ENCODE measurements around the gene UBXN11.

DNA sequence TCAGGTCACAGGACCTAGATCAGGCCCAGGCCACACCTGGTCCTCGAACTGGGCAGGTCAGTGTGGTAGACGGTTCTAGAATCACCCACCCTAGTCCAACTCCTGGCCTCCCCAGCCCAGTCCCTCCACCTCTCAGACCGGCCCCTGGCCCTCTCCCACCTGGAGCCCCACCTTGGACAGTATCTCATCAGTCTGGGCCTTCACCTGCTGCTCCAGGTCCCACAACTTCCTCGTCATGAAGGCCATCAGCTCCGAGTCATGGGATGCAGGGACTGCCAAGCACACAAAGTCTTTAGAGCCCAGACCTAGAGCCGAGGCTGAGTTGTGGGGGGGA is 8.7 kb downstream of the UBXN11 start:
- TF ChIP-seq RAD21 (conservative IDR thresholded peaks at IDR 0.05) = no peak
- TF ChIP-seq, protein P1, sequence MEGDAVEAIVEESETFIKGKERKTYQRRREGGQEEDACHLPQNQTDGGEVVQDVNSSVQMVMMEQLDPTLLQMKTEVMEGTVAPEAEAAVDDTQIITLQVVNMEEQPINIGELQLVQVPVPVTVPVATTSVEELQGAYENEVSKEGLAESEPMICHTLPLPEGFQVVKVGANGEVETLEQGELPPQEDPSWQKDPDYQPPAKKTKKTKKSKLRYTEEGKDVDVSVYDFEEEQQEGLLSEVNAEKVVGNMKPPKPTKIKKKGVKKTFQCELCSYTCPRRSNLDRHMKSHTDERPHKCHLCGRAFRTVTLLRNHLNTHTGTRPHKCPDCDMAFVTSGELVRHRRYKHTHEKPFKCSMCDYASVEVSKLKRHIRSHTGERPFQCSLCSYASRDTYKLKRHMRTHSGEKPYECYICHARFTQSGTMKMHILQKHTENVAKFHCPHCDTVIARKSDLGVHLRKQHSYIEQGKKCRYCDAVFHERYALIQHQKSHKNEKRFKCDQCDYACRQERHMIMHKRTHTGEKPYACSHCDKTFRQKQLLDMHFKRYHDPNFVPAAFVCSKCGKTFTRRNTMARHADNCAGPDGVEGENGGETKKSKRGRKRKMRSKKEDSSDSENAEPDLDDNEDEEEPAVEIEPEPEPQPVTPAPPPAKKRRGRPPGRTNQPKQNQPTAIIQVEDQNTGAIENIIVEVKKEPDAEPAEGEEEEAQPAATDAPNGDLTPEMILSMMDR (IDR thresholded peaks at IDR 0.05; ENCODE audit: poor library complexity, severe bottlenecking) = no peak
- no peak for TF ChIP-seq TAF1 (IDR thresholded peaks at IDR 0.05; ENCODE audit: low read depth)
- no peak for TF ChIP-seq EZH2 (IDR thresholded peaks at IDR 0.05; ENCODE audit: borderline replicate concordance, insufficient read depth, low read length, poor library complexity, severe bottlenecking)
- TF ChIP-seq, protein P2, sequence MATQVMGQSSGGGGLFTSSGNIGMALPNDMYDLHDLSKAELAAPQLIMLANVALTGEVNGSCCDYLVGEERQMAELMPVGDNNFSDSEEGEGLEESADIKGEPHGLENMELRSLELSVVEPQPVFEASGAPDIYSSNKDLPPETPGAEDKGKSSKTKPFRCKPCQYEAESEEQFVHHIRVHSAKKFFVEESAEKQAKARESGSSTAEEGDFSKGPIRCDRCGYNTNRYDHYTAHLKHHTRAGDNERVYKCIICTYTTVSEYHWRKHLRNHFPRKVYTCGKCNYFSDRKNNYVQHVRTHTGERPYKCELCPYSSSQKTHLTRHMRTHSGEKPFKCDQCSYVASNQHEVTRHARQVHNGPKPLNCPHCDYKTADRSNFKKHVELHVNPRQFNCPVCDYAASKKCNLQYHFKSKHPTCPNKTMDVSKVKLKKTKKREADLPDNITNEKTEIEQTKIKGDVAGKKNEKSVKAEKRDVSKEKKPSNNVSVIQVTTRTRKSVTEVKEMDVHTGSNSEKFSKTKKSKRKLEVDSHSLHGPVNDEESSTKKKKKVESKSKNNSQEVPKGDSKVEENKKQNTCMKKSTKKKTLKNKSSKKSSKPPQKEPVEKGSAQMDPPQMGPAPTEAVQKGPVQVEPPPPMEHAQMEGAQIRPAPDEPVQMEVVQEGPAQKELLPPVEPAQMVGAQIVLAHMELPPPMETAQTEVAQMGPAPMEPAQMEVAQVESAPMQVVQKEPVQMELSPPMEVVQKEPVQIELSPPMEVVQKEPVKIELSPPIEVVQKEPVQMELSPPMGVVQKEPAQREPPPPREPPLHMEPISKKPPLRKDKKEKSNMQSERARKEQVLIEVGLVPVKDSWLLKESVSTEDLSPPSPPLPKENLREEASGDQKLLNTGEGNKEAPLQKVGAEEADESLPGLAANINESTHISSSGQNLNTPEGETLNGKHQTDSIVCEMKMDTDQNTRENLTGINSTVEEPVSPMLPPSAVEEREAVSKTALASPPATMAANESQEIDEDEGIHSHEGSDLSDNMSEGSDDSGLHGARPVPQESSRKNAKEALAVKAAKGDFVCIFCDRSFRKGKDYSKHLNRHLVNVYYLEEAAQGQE (IDR thresholded peaks at IDR 0.05; ENCODE audit: borderline replicate concordance) = no peak
- TF ChIP-seq EP300 (conservative IDR thresholded peaks at IDR 0.05; ENCODE audit: poor library complexity, severe bottlenecking) = no peak
- TF ChIP-seq POLR2AphosphoS5 (IDR thresholded peaks at IDR 0.05) = no peak

Data from neural cell (in vitro differentiated cells).